B cell (primary cell): Measurements from ENCODE around the gene PGBD5.

Source experiments
- CTCF ChIP-seq: fragments of 200-600 bp; IDR thresholded peaks from one replicate; pipeline ENCODE4 v1.8.0; 2022; ENCODE audit warnings: antibody characterized with exemption, mild to moderate bottlenecking
- EZH2 ChIP-seq: IDR thresholded peaks from 2 replicates; pipeline ENCODE4 v1.6.1; 2012; ENCODE audit warnings: borderline replicate concordance, low read depth, mild to moderate bottlenecking, moderate library complexity, low read length; ENCODE audit not compliant: insufficient read depth, poor library complexity, severe bottlenecking

- TF ChIP-seq CTCF (no peak), EZH2 (no peak)
Observed at GRCh38 chr1:230391776-230392535, 34.2 kb downstream of the PGBD5 start.
